Endothelial cell of hepatic sinusoid (primary cell): ENCODE results near the gene ADAP1.

Experiments
- in situ Hi-C: cut with HindIII; loops from 2 replicates; pipeline ENCODE4 v1.10.0; 2017; ENCODE audit warnings: low sequenced_read_pairs

ADAP1 gene

DNA sequence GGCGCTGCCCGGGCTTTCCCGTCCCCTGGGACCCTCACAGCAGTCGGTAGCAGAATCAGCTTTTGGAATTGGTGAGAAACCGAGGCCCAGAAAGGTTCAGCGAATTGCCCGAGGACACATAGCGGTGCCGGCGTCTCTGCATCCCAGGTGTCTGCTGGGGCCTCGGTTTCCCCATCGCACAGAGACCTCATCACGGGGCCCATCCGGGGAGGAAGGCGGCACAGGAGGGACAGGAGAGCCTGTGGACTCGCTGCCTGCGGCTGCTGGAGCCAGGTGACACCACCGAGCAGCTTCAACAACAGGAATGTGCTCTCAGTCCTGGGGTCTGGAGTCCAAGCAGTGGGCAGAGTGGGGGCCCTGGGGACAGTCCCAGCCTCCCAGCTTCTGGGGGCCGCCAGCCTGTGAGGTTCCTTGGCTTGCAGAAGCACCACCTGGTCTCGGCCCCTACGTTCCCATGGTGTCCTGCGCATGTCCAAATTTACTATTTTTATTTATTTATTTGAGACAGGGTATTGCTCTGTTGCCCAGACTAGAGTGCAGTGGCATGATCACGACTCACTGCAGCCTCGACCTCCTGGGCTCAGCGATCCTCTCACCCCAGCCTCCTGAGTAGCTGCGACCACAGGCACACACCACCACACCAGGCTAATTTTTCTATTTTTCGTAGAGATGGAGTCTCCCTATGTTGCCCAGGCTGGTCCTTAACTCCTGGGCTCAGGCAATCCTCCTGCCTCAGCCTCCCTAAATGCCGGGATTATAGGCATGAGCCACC, 21.4 kb upstream of the ADAP1 start:
- in situ Hi-C loops: no loop called here

DNA sequence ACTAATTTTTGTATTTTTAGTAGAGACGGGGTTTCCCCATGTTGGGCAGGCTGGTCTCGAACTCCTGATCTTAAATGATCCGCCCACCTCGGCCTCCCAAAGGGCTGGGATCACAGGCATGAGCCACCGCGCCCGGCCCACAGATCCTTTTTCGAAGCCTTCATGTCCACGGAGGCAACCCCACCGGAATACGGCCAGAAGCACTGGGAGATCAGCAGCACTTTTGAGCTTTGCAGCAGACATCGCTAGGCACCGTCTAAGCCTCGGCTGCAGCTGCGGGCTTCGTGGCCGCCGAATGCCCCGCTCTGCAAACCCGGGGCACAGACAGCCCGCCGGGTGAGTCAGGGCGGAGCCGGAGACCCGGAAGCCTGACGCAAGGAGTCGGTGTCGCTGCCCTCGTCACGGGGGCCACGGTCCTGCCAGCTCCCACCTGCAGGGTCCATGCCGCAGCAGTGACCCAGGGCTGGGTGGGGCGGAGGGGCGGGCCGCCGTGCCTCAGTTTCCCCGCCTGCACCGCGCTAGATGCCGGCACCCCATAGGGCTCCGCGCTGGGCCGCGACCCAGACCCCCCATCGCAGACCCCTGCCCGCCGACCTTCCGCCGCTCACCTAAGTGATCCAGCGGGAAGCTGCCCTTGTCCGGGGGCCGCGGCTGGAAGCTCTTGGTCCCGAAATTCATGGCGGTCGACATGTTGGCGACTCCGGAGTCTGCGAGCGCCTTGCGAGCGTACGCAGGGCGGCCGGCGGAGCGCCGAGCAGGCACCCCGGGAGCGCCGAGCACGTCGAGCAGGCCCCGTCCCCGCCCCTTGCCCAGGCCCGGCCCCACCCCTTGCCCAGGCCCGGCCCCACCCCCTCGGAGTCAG, 20.6 kb upstream of the ADAP1 start, which contains the start of gene COX19:
COX19 (minus strand) TSS at position 730 of the 862 bp plus-strand sequence; CDS start at position 690, 40 bp downstream.
- in situ Hi-C loops: loop anchor here (5.0 to 25.0 kb wide), 2 partner anchors 72 to 187 kb away; partner anchors contain the start of gene ZFAND2A

DNA sequence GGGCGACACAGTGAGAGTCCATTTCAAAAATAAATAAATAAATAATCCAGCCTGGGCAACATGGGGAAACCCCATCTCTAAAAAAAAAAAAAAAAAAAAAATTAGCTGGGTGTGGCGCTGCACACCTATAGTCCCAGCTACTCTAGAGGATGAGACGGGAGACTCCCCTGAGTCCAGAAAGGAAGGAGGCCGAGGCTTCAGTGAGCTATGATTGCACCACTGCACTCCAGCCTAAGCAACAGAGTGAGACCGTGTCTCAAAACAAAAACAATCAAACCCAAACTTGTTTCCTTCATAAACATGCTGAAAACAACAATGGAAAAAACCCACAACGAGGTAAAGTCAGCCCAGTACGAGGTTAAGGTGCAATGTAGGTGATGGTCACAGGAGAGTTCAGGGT, 19.7 kb upstream of the ADAP1 start:
- in situ Hi-C loops: loop anchor here (5.0 to 25.0 kb wide), 2 partner anchors 73 to 188 kb away; partner anchors contain the start of gene ZFAND2A

DNA sequence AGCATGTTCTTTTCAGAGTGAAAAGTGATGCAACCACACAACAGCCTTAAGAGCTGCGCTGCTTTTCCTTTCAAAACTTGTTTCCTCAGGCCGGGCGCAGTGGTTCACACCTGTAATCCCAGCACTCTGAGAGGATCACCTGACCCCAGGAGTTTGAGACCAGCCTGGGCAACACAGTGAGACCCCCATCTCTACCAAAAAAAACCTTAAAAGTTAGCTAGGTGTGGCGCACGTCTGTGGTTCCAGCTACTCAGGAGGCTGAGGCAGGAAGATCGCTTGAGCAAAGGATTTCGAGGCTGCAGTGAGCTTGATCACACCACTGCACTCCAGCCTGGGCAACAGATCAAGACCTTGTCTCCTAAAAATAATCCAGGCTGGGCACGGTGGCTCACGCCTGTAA, 18.8 kb upstream of the ADAP1 start:
- in situ Hi-C loops: loop anchor here (5.0 to 25.0 kb wide), 2 partner anchors 74 to 189 kb away; partner anchors contain the start of gene ZFAND2A

DNA sequence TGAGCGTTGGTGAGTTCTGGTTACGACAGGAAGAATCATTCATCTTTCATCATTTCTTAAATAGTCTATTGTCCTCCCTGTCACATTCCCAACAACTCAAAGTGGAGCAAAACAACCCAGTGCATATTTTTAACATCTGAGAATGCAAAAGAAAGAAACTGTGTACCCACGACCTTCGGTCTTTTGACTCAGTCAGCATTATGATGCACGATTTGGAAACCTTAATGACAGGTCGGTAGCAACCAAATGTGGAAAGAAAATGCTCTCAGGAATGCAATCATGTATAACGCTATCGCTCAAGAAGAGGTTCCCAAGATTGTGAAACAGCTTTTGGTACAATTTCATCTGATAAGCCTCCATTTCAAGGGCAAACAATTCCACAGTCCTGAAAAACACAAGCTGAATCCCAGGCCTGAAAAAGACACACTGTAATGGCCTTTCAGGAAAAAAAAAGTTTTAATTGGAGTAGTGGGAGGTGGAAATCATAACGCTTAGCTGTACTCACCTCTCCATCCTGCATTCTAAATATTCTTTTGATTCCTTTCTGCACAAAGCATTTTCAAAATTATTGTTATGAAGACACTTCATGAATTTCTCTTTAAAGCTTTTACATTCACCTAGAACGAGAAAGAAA, 18.3 kb upstream of the ADAP1 start:
- in situ Hi-C loops: loop anchor here (5.0 to 25.0 kb wide), 2 partner anchors 75 to 190 kb away; partner anchors contain the start of gene ZFAND2A

DNA sequence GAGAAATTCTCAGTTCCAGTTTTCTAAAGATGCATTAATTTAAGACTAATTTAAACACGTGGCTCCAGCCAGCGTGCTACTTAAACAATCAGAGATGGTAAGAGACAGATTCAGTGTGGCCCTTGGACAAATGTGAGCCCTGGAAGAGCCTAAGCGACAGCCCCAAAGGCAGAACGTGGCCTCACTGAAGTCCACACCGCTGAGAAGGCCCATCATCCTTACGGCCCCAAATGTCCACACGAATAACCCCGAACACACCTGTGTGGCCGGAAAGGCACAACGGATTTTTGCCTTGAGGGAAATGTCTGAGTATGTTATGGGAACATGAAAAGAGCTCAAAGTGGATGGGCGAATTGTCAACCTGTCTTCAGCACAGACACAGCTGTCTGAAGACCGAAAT, 17.6 kb upstream of the ADAP1 start:
- in situ Hi-C loops: loop anchor here (5.0 to 25.0 kb wide), 2 partner anchors 75 to 190 kb away; partner anchors contain the start of gene ZFAND2A

DNA sequence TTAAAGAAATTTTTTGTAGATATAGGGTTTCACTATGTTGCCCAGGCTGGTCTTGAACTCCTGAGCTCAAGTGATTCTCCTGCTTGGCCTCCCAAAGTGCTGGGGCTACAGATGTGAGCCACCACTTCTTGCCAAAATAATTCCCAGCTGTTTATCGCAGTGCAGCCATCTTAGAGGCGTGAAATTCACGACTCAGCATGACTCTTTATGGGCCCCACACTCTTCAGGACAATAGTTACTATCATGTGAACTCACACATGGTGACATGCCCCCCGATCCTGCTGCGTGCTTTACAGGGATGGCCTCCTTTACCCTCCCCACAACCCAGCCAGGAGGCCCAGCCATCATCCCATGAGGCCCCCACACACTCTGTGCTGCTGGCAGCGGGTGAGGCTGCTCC, 16.3 kb upstream of the ADAP1 start:
- in situ Hi-C loops: loop anchor here (5.0 to 25.0 kb wide), 2 partner anchors 77 to 192 kb away; partner anchors contain the start of gene ZFAND2A

DNA sequence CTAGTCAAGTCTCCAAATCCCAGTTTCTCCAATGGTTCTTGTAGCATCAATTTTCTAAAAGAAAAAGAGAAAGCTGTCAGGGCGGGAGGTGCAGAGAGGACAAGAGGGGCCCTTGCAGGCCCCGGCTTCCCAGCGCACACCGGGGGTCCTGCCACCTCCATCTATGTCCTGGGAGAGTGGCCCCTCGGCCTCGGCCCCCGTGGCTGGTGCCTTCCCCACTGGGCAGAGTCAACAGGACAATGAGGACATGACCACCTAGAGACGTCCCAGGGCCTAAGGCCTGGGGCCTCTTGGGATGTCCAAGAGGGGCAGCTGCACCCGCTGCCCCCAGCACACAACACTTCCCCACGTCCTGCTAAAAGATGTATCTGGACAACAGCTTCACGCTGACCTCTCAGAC, 14.9 kb upstream of the ADAP1 start:
- in situ Hi-C loops: loop anchor here (10.0 to 25.0 kb wide), 2 partner anchors 185 to 193 kb away; partner anchors contain the start of gene ZFAND2A

DNA sequence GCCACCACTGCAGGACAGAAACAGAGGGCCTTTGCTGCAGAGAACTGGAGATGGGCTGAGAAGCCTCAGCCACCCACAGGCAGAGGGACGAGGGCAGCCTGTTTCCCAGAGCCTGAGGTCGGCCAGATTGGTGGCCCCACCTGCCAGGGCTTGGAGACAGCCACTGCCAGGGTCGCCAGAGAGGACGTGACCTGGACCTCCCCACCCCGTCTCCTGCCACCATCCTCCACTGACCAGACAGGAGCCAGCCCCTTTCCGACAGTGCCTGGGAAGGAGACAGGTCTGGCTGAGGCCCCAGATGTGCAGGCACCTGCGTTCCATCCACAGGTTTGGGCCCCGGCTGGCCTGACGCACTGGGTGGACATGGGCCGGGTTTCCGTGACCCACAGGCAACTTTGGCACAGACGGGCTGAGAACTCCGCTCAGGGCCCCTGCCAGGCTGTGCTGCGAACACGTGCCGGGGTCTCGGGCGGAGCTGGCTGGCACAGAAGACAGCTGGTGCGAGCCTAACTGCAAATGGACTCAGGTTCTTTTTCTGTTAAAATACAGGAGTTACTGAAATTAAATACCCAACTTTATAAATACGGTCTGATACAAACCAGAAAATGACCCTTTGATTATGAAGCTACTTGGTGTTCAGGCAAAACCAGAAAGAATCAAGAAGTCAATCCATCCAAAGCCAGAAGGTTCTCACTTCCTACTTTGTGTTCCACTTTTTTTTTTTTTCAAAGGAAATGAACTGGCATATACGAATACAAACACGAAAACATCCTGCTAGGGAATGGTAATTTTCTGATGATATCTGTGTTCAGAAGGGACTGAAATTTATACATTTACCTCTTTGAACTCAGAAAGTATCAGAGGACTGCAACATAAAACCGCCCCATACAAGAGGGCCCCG, 14.0 kb upstream of the ADAP1 start:
- in situ Hi-C loops: loop anchor here (10.0 to 25.0 kb wide), 2 partner anchors 184 to 194 kb away; partner anchors contain the start of gene ZFAND2A

DNA sequence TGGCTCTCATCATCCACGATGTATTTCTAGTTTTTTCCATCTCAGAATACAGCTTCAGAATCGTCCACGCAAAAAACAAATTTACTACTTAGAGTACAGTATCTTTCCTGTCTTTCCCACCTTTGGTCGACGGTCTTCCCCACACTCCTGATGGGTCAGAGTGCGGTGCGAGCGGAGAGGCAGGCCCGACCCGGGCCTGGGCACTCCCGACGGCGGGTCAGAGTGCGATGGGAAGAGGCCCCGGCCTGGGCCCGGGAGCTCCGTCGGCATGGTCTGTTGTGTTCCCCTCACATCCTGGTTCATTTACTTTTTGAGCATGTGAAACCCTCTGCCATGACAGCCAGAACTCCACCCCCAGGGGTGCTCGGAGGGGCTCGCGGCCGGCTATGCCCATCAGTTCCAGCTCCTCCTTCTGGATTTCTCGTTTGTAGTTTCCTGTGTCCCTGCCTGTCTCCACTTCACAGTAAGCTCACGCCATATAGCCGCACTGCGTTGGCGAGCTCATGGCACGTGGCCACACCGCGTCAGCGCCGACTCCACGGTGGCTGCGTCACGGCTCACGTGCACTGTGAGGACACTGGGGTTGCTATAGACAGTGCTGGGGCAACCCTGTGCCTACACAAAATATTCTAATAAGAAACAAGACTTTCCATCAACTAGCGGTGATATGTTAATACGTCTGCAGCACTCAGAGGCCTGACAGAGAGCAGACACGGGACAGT, 13.0 kb upstream of the ADAP1 start:
- in situ Hi-C loops: loop anchor here (10.0 to 25.0 kb wide), 2 partner anchors 183 to 195 kb away; partner anchors contain the start of gene ZFAND2A

DNA sequence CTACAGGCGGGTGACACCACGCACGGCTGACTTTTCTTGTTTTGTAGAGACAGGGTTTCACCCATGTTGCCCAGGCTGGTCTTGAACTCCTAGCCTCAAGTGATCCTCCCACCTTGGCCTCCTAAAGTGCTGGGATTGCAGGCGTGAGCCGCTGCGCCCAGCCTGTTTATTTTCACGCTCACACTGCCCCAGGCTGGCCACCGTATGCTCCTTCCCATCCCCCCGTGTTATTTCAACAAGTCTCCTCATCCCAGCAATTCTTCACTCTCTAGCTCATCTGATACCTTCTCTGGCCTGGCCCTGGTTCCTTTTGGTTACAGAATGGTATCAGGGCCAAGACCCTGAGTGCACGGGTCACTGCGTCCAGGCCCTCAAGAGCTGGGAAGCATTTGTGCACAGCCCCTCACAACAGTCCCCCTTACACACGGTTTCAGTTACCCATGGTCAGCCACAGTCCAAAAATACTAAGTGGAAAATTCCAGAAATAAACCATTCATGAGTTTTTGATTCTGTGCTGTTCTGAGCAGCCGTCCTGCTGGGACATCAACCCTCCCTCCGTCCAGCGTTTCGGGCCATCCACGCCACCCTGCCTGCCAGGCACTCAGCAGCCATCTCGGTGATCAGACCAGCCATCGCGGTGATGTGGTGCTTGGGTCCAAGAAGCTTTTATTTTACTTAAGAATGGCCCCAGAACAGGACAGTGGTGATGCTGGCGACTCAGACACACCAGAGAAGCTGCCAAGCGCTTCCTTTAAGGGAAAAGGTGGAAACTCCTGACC, 12.0 kb upstream of the ADAP1 start:
- in situ Hi-C loops: loop anchor here (10.0 to 25.0 kb wide), 2 partner anchors 182 to 196 kb away; partner anchors contain the start of gene ZFAND2A

DNA sequence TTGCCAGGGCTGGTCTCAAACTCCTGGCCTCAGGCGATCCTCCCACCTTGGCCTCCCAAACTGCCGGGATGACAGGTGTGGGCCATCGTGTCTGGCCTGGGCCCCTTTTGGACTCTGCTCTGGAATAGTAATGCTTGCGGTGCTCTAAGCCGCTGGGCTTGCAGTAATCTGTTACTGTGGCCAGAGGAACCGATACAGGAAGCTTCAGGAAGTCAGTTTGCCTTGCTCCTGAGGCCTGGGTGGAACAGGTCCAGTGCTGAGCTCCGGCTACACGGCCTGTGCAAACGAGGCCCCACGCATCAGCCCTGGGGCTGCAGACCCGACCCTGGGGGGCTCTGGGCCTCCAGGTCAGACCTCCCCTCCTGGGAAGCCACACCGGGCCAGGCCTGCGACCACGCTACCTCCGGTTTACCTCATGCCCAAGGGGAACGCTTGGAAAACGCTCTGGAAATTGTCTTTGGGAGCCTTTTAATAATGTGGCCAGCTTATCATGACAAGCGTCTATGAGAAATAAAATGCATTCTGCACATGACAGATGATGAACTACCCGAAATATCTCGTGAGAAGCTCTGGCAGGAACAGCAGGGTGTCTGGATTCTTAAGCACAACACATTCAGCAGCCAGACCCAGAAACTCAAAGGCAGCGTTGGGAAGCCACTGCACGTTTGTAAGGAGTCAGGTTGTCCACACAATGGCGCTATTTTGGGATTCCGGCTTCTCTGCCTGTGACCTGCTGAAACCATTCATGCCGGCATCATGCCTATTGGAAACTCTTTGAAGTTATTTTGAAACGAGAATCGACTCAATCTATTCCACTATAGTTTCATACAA, 10.1 kb upstream of the ADAP1 start:
- in situ Hi-C loops: loop anchor here (5.0 to 25.0 kb wide), 3 partner anchors 72 to 198 kb away; partner anchors contain the start of gene ZFAND2A

DNA sequence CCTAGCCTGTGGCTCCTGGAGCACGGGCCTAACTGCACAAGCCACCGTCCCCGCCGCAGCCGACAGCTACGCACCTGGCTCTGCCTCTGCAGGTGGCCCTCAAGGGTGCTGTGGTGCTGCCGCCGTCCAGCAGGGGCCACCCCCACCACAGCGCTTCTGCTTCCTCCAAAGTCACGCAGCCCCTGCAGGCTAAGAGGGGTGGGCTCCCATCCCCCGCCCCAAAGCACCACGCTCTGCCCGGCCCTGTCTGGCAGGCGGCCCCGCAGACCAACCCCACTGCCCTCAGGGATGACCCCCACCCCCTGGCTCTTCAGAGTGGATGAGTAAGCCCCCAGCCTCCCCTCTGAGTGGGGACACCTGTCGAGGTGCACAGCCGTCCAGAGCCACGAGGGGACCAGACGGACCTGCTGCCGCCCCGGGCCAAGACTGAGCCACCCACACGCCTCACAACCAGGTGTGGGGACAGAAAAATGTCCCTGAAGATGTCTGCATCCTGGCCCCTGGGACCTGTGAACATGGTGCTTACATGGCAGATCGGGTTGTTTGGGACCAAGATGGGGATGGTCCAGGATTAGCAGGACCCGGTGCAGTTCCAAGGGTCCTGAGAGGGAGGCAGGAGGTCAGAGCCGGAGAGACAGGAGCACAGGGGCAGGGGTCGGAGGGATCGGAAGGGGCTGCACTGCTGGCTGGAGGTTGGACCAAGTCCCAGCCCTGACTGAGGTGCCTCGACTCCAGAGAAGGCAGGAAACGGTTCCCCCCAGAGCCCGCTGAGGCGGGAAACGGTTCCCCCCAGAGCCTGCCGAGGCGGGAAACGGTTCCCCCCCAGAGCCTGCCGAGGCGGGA, 9.0 kb upstream of the ADAP1 start:
- in situ Hi-C loops: loop anchor here (5.0 to 25.0 kb wide), 3 partner anchors 71 to 199 kb away; partner anchors contain the start of gene ZFAND2A

DNA sequence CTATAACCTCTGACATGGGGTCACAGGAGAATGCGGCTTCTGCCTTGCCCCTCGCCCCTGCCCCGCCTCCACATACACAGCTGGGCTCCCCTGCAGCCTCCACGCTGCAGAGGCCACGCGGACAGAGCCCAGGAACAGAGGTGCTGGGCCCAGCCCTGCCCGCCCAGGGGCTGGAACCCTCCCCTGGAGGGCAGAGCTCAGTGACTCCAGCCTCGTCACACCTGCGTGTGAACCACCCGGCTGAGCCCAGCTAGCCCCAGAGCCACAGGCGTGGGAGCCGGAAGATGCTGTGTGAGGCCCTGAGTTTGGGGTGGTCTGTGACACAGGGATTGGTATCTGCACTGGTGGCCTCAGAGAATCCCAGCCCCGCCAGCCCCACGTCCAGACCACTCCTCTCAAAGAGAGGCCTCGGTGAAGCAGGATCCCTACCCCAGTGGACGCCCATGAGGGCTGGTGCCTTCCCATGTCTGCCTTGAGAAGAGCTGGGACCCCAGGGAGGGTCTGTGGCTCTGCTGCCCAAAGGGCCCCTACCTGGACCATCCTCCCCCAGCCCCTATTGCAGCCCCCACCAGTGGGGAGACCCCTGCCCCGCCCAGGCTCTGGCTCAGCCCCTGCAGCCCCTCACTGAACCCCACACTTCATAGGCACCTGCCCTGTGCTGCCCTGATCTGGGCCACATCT, 8.1 kb upstream of the ADAP1 start:
- in situ Hi-C loops: loop anchor here (5.0 to 25.0 kb wide), 3 partner anchors 70 to 200 kb away; partner anchors contain the start of gene ZFAND2A
